GM21576 (cell line): ENCODE measurements around the gene LMCD1.

Experiments
- ATAC-seq: cut with Tn5 transposase; IDR thresholded peaks from one replicate; pipeline ENCODE4 v1.9.1; 2021; ENCODE audit warnings: mild to moderate bottlenecking, moderate library complexity; ENCODE audit not compliant: unreplicated experiment

The LMCD1 gene

GRCh38 chr3:8503871-8504610 is 2.4 kb downstream of the LMCD1 start:
- no peak for ATAC-seq

GRCh38 chr3:8504611-8504973 is 3.0 kb downstream of the LMCD1 start:
- ATAC-seq: no peak

GRCh38 chr3:8505621-8506020 is 4.0 kb downstream of the LMCD1 start:
- ATAC-seq: no peak

- ATAC-seq: no peak
These were observed 5.0 kb downstream of the LMCD1 start for GRCh38 chr3:8506571-8507061.

GRCh38 chr3:8507496-8507895 is 5.9 kb downstream of the LMCD1 start:
- ATAC-seq: peak; percentile 45

DNA sequence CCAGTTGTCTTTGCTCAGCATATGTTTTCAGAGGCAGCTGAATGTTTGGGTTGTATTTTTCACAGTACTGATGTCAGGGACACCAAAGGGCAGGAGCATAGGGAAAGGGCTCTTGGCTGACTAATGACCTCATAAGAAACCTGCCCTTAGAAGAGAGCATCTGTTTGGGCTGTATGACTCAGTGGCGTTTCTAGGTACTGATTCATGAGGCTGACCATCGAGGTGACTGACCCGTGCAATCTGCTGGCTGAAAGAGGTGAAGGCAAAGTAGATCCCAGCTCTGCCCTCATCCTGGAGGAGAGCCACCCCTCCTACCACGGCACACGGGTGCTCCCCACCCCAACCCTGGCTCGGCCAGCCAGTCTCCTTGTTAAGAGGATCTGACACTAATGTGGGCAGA is 8.3 kb downstream of the LMCD1 start:
- no peak for ATAC-seq

DNA sequence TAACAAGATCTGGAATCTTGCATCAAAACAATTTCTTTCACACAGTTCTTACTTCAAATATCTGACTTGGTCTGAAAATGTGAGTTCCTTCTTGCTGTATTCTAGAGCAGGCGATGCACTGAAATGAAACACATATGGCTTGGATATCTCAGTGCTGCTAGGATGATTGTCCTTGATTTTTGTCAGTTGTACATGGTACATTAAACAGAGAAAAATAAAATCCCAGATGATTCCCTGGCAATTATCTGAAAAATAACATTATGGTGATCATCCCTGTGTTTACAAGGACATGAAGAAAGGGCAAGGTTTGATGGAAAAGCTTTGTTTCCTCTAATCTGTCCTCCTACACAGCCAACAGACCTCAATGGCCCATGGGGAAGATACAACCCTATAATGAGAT is 10.6 kb downstream of the LMCD1 start:
- no peak for ATAC-seq

- ATAC-seq: no peak
These were observed 14.5 kb downstream of the LMCD1 start for GRCh38 chr3:8516047-8516661.

DNA sequence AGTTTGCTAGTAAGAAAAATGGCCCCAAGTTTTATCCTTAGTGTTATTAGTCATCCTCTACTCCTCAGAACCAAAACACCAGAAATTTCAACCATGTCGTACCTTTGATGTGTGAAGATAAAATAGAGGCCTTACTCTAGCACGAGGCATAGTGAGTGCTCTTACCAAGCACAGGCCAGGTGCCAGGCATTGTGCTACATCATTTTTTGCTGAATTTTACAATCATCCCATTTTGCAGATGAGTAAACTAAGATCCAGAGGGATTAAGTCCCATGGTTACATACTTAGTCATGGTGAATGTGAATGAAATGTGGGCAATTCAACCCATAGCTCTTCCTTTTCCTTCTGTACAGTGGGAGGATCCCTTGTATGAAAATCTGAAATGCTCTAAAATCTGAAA is 15.2 kb downstream of the LMCD1 start:
- ATAC-seq: no peak

- no peak for ATAC-seq
These were observed 15.9 kb downstream of the LMCD1 start for GRCh38 chr3:8517487-8517886.

- ATAC-seq: no peak
These were observed 16.5 kb downstream of the LMCD1 start for GRCh38 chr3:8518138-8518537.

DNA sequence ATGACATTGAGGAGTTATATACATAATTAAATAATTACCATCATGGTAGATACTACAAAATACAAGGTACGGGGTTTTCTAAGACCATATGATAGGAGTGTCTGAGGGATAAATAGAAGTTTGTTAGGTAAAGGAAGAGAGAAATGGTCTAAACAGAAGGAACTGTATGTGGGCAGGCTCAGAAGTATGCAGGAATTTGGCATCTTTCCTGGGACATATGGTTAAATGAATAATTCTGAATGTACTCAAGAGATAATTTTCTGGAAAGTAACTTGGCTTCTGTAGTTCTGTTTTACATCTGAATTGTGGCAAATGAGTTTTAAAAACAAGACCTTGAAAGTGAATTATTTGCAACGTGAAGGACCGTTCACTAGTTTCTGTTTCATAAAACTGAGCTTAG is 17.5 kb downstream of the LMCD1 start:
- ATAC-seq: no peak

GRCh38 chr3:8519774-8520448 is 18.3 kb downstream of the LMCD1 start:
- no peak for ATAC-seq

DNA sequence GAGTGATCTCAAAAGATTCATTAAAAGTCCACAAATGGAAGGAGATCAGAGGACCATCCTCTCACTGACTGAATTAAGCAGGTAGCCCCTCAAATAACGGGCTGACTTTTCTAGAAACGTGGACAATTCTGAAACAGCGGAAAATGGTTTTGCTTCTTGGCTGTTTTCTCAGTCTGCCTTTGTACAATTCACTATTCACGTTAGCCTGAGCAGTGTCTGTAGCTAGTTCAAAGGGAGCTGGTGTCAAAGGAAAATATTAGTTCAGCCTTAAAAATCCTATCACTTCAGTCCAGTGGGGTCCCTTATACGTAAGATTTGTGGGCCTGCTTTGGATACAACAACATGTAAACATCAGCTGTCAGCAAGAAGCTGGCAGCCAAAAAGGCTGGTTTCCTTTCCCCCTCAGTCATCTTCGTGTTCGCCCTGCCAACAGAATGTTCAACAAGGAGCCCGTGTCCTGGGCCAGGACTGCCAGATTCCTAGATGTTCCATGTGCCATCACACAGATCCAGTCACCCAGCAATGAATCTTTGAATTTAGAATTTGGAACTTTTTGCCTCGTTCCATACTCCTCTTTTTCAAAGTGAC is 19.3 kb downstream of the LMCD1 start:
- ATAC-seq: no peak

DNA sequence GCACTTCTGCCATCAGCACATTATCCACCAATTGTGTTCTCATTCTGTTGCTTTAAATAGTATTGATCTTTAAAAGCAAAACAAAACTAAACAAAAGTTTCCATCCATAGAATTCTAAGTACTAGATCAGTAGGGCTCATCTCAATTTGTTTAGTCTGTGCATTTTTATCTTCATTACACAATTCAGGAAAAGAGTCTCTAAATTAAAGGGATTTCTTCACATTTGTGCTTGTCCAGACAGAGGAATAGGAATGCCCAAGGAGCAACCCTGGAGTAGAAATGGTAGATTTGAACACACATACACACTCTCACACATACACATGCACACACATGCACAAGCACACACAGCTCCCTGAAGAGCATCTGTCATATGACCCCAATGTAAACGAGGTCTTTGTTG is 21.4 kb downstream of the LMCD1 start:
- no peak for ATAC-seq

DNA sequence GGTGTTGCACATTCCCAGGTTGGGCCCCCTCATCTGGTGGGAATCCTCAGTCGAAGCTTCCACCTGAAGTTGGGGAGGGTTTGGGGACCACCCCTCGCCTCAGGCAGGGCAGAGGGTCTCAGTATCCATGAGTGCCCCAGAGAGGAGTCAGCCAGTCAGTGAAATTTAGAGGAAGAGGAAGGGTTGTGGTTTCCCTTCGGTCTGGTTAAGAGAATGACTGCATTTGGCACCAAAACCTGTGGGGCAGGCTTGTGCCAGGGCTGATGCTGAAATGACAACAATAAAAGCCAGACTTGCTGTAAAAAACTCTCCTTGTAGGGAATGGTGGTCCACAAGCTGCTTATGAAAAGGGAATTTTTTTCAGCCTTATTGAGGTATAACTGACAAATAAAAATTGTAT is 22.6 kb downstream of the LMCD1 start:
- ATAC-seq: peak; percentile 50

- no peak for ATAC-seq
These were observed 23.2 kb downstream of the LMCD1 start for GRCh38 chr3:8524656-8525399.

DNA sequence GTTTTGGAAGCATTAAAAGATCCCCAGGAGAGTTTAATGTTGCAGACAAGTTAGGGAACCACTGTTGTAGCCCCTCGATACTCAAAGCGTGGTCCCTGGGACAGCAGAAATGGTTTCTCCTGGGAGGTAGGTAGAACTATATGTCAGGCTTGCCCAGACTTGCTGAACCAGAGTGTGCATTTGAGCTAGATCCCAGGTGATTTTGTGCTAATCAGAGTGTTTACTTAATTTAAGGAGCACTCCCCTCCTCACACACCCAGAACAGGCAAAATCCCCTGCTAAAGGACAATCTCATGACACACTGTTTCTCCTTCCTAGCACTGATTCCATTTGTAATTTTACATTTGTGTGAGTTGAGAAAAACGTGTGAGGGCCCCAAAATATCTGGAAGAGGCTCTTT is 24.3 kb downstream of the LMCD1 start:
- ATAC-seq: no peak

GRCh38 chr3:8529181-8529637 is 27.6 kb downstream of the LMCD1 start:
- no peak for ATAC-seq

DNA sequence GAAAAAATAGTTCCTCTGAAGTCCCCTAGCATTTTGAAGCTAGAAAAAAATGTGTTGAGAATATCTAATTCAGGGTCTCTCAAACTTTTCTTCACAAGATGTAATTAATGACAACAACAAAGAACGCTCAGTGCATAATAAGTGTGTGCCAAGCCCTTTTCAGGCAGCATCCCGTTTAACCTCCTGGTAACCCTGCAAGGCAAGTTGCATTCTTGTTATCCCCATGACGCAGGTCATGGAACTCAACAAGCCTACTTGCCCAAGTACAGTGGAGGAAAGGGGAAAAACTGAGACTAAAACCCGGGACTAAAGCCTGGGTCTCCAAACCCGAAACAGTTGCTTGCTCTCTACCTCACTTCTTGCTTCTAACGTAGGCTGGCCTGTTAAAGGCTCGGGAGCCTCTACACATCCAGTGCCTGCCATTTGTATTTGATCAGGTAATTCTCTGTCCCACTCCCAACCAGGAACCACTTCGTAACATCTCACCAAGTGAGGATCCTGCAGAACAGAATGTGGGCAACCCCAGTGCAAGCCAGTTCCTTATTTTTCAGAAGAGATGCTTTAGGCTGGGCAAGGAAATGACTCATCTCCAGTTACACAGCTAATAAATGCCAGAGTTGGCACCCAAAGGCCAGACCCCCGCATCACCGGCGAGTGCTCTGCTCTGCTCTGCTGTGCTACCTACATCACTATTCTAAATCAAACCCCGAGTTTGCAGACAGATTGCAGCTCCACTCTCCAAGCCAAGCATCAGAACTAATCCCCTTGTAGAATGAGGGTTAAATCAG is 28.3 kb downstream of the LMCD1 start:
- no peak for ATAC-seq
